ENCODE measurements around the gene SIPA1L3.

Gene SIPA1L3

GRCh38 chr19:38234615-38235014 is 327.6 kb downstream of the SIPA1L3 start:
- DNase-seq (ENCODE audit: low read depth), result no peak

GRCh38 chr19:38239816-38240215 is 332.8 kb downstream of the SIPA1L3 start:
- DNase-seq (ENCODE audit: low read depth), result no peak

- DNase-seq (ENCODE audit: low read depth), result no peak
Observed at GRCh38 chr19:38243279-38243673, 336.3 kb downstream of the SIPA1L3 start.

DNA sequence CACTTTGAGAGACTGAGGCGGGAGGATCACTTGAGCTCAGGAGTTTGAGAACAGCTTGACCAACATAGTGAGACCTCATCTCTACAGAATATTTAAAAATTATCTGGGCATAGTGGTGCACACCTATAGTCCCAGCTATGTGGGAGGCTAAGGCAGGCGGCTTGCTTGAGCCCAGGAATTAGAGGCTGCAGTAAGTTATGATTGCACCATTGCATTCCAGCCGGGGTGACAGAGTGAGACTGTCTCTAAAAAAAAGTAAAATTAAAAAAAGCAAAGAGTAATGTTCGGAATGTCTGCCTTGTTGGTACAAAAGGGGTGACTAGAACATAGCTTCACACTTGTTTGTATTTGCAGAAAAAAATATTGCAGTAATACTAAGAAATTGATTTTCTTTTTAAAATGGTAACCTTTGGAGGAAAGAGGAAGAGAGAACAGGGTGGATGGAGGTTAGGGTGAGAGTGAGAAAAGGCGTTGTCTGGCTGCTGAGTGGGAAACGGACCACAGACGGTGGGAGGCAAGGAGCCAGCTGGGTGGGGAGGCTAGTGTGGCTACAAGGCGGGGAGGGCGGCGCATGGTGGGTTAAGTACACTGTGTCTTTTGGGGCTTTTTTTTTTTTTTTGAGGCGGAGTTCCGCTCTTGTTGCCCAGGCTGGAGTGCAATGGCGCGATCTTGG is 339.0 kb downstream of the SIPA1L3 start:
- no peak for DNase-seq (ENCODE audit: low read depth)

- DNase-seq (ENCODE audit: low read depth), result no peak
Observed at GRCh38 chr19:38247126-38247525, 340.1 kb downstream of the SIPA1L3 start.

GRCh38 chr19:38247734-38248268 is 340.8 kb downstream of the SIPA1L3 start:
- DNase-seq (ENCODE audit: low read depth), result no peak

GRCh38 chr19:38248421-38248820 is 341.4 kb downstream of the SIPA1L3 start:
- DNase-seq (ENCODE audit: low read depth), result no peak

- no peak for DNase-seq (ENCODE audit: low read depth)
Observed at GRCh38 chr19:38250428-38250820, 343.4 kb downstream of the SIPA1L3 start.

DNA sequence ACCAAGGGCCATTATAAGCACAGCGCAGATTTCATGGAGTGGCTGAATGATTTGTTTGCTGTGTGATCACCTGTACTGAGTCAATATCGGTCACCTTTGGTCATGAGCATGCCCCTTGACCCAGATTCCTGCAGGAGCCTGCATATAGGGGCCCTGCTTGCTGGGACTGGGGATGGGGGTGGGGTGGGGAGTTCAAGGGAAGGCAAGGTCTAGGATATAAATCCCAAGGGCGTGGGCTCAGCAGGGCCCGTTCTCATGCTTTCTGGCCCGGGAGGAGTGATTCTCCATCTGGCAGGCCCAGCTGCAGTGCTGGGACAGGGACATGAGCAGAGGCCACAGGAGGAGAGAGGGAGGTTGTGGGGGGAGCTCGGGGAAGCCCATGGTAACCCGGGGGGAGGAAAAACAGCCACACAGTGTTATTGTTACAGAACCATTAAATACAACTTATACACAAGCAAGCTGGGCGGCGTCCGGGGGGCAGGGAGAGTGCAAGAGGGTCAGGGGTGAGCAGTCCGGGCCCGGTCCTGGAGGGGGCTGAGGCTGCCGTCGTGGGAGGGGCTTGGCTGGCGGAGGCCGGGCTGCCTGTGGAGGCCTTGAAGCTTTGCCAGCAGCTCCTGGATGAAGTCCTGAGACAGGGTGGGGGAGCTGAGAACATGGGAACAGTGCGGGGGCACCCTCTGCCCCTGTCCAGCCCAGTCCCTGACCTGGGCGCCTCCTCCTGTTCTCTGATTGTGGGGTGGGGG is 344.0 kb downstream of the SIPA1L3 start:
- no peak for DNase-seq (ENCODE audit: low read depth)

GRCh38 chr19:38251564-38252051 is 344.6 kb downstream of the SIPA1L3 start:
- no peak for DNase-seq (ENCODE audit: low read depth)

GRCh38 chr19:38252385-38252784 is 345.4 kb downstream of the SIPA1L3 start:
- DNase-seq (ENCODE audit: low read depth), result no peak

DNA sequence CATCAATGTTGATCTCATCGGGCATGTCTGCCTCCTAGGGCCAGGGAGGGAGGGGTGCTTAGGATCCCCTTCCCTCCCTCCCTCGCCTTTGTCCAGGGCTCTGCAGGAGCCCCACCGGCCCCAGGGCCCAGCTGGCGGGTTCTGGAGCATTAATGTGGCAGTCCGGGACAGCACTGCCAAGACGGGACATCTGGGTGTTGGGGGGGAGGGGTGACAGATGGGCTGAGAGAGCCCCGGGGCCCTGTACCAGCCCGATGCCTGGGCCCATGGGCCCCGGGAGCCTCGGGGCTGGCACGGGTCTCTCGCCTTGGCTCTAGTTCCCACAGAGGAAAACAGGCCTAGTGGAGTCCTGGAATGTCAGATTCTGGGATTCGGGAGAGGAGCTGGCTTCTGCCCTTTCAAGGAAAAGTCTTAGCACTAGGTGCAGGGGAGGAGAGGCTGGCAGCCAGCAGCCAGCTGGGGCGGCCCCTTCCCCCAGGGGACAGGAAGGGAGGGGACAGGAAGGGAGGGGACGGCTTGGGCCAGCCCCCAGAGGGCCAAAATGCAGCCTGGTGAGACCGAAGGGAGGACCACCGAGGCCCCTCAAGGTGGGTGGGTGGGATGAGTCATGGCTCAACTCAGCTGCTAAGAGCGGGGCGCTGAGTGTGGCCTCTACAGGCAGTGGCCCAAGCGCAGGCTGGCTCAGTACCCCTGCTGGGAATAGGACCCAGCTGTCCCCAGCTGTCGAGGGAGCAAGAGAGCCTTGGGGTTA is 346.1 kb downstream of the SIPA1L3 start:
- DNase-seq (ENCODE audit: low read depth), result no peak

GRCh38 chr19:38253788-38254187 is 346.8 kb downstream of the SIPA1L3 start:
- no peak for DNase-seq (ENCODE audit: low read depth)

- DNase-seq (ENCODE audit: low read depth), result no peak
Observed at GRCh38 chr19:38255383-38256014, 348.5 kb downstream of the SIPA1L3 start.

Data from T follicular helper cell (primary cell).